Measurements from ENCODE around the gene TRIM64C.
"Not testable (repeated sequence)": the region's sequence is repeated elsewhere in the genome, so short reads cannot be mapped to it uniquely, and the experiment has no call there.

DNA sequence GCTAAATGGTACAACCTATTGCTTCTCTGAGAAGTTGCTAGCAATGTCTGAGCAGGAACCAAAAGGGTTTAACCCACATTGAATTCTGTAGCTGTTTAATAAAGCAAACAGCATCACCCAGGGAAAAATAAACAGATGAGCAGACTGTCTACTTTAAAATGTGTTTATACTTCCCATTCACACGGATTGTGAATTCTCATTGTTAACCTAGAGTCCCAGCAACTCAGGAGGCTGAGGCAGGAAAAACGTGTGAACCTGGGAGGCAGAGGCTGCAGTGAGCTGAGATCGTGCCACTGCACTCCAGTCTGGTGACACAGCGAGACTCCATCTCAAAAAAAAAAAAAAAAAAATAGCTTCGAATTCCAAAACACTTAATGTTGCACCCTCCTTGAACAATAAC lies 11.0 kb upstream of the TRIM64C start:
- TF ChIP-seq EZH2 (IDR thresholded peaks at IDR 0.05; ENCODE audit: insufficient read depth, low read length) = not testable (repeated sequence)
- TF ChIP-seq, protein P1, sequence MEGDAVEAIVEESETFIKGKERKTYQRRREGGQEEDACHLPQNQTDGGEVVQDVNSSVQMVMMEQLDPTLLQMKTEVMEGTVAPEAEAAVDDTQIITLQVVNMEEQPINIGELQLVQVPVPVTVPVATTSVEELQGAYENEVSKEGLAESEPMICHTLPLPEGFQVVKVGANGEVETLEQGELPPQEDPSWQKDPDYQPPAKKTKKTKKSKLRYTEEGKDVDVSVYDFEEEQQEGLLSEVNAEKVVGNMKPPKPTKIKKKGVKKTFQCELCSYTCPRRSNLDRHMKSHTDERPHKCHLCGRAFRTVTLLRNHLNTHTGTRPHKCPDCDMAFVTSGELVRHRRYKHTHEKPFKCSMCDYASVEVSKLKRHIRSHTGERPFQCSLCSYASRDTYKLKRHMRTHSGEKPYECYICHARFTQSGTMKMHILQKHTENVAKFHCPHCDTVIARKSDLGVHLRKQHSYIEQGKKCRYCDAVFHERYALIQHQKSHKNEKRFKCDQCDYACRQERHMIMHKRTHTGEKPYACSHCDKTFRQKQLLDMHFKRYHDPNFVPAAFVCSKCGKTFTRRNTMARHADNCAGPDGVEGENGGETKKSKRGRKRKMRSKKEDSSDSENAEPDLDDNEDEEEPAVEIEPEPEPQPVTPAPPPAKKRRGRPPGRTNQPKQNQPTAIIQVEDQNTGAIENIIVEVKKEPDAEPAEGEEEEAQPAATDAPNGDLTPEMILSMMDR (IDR thresholded peaks at IDR 0.05; ENCODE audit: insufficient read depth, low read depth, low read length) = not testable (repeated sequence)

All from astrocyte (in vitro differentiated cells and primary cell).